Stimulated activated CD8-positive, alpha-beta memory T cell treated with anti-CD3 and anti-CD28 coated beads, Interleukin-15, amount 100 ng/mL, for 48 hours (primary cell): ENCODE data around the gene RAB27A.

Experiments used
- DNase-seq, 2 donors: peaks; one replicate each; pipeline ENCODE4 v3.0.0-alpha.2; 2020; ENCODE audit warnings: low read depth in 2 of 2

The RAB27A gene

DNA sequence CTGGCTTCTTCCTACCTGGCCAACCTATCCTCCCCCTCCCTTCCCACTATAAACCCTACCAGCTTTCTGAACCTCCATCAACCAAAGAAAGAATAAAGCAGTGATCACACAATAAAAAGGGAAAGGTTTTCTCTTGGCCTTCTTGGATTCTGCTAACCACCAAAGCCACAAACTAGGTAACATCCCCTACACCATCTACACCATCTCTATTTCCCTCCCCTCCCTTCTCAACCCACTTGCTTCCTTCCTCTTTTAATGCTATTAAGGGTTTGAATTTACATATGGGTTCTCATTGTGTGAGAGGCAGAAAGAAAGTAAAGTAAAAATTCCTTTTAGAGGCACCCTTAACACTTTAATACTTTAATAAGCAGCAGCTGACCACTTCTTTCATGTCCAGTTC, 67.0 kb downstream of the RAB27A start:
- no peak for DNase-seq

DNA sequence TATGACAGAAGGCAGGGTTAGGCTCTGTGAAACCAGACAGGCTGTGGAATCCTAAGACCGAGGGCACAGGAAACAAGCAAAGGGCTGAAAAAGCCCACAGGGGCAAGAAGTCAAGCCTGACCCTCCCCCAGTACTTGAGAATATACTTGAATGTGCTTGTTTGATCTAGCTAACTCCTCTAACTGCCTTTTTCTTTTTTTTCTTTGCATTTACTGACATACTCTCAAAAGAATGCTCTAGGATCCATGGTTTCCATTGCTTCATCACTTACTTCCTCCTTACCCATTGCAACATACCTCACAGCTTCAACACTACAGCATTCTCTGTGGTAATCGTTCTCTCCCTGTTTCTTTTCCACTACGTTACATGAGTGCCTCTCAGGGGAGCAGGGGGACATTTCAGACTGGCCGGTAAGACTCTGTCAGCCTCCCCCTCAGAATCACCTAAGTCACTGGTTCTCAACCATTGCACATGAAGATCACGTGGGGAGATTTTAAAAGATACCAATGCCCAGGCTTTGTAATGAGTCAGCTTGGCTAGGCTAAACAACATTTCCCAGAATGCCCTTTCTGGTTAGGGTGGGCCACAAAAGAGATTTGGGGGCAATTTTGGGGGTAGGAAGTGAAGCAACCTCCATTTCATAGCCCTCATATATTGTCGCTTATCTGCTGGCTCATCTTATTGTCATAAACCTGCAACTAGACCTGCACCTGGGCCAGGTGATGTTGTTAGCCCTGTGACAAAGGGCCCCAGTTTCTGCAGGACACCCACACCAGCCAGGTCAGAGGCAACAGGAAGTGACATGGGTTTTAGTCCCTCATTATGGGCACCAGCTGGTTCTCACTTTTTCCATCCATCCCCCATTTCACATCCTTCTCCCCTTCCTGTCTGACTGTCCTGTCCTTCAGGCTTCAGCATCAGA, 68.3 kb downstream of the RAB27A start:
- DNase-seq, result peak; percentile 43 to 54

DNA sequence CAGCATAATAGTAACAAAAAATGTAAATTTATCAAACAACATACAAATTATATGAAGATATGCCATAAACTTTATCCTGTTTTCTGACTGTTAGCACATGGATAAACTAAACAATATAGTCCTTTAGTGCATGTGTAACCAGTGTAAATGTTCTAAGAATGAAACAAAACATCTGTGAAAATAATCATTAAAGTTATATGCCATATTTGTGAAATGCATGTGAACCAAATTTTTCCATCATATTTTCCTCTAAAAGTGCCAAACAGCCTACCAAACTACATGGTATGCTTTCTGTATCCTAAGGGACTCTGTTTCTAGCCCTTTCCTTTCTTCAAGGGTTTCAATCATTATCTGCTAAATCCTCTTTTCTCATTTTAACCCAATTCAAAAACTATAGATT, 69.0 kb downstream of the RAB27A start:
- no peak for DNase-seq

DNA sequence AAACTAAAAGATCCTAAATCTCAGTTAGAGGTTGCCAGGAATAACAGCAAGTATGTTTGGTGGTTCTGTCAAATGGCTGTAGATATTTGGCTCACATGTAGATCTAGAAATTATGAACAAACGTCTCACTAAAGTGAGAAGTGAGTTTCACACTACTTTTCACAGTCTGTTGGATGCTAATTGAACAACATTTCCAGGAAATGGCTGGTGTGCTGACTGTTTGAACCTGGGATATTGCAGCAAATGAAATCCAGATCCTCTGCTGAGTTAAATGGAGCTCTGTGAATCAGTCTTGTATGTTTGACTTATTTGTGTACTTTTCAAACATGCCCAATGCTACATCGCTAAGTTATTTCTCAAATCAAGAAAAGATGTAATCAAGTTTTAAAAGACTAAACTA, 71.6 kb downstream of the RAB27A start:
- DNase-seq, result no peak

DNA sequence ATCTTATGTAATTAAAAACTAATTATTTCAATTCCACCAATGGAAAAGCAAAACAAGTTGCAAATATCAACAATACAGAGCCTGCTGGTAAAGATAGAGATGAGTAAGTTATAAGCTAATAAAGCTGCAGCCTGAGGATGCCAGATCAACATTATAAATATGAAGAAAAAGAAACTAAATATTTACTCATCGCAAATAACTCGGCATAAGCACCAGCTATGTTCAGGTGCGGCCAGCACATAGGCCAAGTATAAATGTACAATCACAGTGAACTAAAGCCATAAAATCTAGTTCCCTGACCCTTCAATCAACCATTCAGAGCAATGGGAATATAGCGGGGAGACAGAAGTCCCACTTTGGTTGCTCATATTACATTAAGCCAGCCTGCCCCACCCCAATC, 85.1 kb downstream of the RAB27A start:
- no peak for DNase-seq

DNA sequence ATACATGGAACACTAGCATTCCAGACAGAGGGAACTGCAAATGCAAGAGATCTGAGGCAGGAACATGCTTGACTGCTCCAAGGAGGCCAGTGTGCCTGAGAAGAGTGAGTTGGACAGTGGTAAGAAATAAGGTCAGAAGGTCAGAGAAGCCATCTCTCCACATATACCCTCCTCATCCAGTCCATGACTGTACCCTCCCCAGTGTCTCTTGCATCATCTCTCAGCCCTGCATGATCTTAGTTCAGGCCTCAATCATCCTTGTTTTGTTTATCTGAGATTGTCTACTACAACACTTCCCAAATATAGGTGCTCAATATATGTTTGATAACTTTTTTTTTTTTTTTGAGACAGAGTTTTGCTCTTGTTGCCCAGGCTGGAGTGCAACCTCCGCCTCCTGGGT, 87.4 kb downstream of the RAB27A start:
- DNase-seq, result no peak

DNA sequence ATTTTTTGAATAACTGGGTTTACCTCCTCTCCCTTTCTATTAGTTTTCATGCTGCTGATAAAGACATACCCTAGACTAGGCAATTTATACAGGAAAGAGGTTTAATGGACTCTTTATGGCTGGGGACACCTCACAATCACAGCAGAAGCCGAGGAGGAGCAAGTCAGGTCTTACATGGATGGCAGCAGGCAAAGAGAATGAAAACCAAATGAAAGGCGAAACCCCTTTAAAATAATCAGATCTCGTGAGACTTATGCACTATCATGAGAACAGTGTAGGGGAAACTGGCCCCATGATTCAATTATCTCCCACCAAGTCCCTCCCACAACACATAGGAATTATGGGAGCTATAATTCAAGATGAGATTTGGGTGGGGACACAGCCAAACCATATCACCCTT, 90.9 kb downstream of the RAB27A start:
- no peak for DNase-seq

DNA sequence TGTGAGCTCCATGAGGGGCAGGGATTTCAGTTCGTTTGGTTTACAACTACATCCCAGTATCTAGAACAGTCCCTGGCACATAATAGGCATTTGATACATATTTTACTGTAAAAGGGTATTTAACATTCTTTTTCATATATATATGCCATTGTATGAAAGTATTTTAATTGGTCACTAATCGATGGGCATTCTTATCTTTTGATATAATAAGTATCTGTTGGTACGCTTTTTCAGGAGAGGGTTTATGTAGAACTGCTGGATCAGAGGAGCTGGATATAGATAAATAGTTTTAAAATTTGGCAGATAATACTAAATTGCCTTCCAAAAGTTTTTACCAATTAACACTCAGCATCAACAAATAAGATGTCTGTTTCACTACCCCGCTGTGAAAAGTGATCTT, 91.9 kb downstream of the RAB27A start:
- no peak for DNase-seq

DNA sequence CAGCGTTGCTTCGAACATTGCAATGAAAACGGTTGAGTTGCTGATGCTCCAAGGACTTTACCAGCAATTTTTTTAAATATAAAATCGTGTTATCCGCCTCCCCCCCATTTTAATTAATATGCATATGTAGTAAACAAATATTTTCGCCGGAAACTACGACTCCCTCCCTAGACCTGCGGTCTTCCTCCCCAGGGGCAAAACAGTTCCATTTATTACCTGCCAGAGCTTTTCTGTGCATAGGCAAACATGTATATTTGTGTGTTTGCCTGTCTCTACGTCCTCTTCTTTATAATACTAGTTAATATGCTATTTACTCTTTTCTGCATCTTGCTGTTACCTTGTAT, 92.3 kb downstream of the RAB27A start:
- no peak for DNase-seq

DNA sequence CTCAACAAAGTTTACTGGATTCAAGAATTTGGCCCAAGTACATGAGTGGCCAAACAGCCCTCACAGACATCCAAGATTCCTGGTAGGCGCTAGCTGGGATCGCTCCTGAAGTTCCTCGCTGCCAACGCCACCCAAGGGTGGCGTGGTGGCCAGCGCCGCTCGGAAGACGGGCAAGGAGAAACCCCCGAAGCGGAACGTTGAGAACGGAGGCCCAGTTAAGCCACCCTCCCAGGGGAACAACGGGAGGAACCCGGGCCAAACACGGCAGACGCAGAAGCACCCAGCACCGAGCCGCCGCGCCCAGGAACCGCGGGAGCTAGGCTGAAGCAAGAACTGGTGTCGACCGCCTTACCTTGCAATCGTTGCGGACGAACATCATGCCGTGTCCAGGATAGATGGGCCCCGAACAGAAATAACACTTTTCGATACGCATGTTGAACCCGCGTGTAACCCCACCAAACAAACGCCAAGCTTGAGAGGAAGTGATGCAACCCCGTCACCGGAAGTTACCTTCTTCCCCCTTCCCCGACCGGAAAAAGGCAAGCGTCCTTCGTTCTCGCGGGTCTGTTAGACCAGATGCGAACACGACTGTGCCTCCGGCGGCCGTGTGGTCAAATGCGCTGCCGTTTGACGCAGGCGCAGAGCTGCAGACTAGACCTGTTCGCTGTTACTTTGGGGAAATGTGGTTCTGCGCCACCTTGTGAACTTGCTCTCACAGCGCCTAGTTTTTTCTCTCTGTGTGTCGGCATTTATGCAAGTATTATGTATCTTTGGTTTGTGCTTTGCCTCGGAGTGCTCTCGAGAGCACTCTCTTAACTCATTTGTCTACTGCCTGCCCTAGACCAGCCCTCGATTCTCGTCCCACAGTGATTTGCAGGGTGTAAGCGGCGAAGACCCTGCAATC, 92.9 kb downstream of the RAB27A start, which contains the start of gene RSL24D1:
Gene RSL24D1, minus strand, starts transcription at position 484 of the 904 bp plus-strand sequence. Its CDS starts 51 bp downstream, at position 433.
- DNase-seq, result peak; percentile 94

DNA sequence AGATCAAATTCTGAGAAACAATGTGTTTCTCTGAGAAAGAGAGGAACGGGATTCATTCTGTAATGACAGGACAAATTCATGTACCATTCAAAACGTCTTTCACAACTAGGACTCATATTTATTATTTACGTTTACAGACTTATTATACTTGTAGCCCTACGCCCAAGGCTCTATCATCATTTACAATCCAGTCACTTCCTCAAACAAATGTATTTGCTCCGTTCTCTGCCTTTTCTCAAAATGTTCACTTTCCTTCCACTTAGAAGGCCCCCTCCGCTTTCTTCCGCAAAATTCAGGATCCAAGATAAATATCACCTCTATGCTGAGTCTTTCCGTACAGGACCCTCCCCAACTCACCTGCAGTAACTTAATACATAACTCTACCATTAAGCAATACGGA, 93.6 kb downstream of the RAB27A start:
- DNase-seq, result no peak

DNA sequence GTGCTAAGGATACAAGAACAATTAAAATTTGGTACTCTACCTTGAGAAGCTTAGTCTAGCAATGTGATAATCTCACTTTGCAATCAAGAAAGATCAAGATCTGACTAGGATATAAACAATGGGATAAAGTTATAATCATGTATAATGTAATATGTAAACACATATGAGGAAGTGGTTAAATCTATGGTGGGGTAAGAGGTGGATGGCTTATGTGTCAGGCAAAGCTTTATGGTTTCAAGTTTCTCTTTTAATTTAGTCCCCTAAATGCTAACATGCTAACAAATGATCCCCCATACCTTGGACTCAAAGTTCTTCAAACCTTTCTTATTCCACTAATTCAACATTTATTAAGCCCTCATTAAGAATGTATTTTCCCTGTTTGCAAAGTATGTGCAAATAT, 95.4 kb downstream of the RAB27A start:
- no peak for DNase-seq

DNA sequence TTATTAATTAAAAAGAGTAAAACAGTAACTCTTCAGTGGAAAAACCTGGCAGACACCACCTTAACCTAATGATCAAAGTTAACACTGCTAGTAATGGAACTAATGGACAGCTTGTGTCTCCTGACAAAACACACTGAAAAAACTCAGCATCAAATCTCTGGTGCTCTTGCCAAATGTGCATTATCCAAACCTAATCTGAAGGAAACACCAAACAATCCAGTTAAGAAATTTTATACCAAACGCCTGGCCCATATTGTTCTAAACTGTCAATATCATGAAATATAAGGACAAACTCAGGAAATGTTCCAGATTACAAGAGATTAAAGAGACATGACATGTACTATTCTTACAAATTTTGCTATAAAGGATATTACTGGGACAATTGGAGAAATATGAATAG, 103.3 kb downstream of the RAB27A start:
- no peak for DNase-seq

DNA sequence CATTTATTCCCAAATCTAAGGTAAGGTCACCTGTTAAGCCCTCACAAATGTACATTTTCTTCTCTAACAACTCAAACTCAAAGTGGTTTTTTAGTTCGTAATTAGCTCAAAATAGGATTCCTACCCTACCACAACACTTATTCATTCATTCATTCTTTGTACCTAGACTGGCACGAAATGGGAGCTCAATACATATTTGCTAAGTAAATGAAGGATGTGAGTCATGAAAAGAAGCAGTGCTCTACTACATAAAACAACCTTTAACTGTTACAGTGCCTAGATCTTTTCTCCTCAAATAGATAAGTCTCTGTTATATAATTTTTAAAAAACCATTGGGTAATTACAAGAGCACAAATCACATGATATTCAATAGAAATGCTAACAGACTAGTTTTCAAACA, 105.9 kb downstream of the RAB27A start:
- DNase-seq, result no peak

DNA sequence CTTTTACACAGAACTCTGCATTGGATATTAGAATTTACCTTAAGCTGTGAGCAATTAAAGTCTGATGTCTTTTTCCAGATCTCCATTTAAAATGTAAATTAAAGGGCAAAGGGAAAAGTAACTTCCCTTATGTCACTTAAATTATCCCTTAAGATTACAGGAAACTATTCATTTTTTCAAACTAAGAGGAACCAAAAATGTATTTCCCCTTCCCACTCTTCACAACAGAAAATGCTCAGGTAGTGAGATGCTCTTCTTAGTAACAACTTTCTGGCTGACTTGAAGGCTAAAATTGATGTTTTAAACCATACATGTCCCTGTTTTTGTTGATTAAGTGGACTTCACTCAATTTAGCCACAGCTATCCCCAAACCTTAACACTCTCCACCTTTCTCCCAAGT, 110.5 kb downstream of the RAB27A start:
- no peak for DNase-seq

DNA sequence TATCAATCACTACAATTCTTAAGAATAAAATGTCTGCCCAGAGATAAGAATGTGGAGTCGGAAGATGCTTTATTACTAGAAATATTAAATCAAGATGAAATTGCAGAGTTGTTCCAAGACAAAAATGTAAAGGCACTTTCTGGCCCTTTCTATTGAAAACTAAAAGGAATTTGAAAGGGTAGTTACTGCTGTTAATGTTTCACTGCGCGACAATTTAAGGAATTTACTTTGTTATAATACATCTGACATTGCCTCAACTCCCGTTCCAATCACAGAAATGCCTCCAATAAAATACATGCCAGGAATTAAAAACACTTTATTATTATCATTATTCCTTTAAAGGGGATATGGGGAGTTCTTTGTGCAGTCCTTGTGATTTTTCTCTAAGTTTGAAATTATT, 119.3 kb downstream of the RAB27A start:
- DNase-seq, result no peak

DNA sequence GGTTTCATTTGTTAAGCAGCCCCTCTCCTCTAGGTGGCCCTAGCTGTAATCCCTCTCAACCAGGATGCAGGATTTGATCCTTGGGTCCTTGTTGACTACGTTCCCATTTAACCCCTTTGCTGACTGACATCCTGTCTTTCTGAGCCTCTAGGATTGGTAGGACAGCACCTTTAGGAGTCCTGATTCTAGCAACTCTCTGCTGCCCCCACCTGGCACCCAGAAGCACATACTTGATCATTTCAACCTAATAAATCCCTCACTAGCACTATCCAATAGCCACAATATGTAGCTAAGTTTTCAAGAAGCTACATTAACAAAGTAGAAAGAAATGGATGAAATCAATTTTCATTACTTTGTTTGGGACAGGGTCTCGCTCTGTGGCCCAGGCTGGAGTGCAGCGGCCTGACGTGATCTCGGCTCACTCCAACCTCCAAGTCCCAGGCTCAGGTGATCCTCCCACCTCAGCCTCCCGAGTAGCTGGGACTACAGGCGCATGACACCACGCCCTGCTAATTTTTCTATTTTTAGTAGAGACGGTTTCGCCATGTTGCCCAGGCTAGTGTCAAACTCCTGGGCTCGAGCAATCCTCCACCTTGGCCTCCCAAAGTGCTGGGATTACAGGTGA, 121.2 kb downstream of the RAB27A start:
- peak; percentile 25 to 32 for DNase-seq

DNA sequence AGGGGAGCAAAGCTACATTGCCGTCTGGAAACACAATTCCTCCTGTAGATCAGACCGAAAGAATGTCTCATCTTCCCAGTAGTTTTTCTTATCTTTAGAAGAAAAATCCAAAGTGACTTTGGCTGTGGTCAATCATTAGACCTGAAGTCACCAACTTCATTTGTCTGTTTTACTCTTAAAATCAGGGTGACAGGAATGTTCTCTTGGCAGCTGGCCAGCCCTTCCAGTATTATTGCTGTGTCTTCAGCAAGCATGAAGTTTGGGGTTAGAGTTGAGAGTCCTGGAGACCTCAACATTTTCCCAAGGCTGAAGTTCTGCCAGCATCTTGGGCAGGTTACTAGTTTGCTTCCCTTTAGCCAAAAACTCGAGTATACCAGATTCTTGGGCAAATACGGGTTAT, 125.3 kb downstream of the RAB27A start:
- no peak for DNase-seq
